ENCODE data around the gene RNF213. TPM values are rescaled to one million over a fixed set of nuclear protein-coding genes. Genes with fewer than 3 reads are reported as not detected.

Gene RNF213
- total and polyA plus RNA-seq, 8 donors, result 21.9 to 94.7 (median 37.8) TPM

DNA sequence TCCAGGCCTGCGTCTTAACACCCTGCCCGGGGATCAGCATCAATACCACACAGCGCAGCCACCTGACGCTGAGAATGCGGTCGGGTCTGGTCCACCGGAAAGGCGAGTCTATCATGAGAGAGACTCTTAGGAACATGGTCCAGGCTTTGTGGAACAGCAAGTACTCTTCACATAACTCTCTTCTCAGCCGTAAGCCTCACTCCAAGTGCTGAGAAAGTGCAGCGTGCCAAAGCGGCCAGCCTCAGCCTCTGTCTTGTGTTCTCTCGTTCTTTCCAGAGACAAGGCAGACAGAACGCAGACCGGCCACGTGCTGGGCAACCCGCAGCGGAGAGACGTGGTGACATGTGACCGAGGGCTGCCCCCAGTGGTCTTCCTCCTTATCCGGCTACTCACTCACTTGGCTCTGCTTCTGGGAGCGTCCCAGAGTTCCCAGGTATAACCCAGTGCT, 119.9 kb downstream of the RNF213 start:
- Histone ChIP-seq H3K9me3 (no peaks in the 10 kb centered on the region), H3K27me3 (no peaks in the 10 kb centered on the region), H3K4me1 (no peaks in the 10 kb centered on the region), H3K4me3 (no peak overlapping the region), H3K36me3 (peaks cover 8 to 82% (median 28%) of the 10 kb centered on the region in 3 donors), H3K27ac (no peak overlapping the region)
- 89% methylated on average over 21 of the region's 21 CpGs for WGBS, 2 donors
- DNase-seq (no peak), FAIRE-seq (no peak), ATAC-seq (no peak)
- intact Hi-C loops (cut with DNase I), result loop anchor here in 1 of 3 donors (10.0 kb wide), 1 partner anchor 56 kb away; no protein-coding TSS in a partner anchor
- TF ChIP-seq, protein P1, sequence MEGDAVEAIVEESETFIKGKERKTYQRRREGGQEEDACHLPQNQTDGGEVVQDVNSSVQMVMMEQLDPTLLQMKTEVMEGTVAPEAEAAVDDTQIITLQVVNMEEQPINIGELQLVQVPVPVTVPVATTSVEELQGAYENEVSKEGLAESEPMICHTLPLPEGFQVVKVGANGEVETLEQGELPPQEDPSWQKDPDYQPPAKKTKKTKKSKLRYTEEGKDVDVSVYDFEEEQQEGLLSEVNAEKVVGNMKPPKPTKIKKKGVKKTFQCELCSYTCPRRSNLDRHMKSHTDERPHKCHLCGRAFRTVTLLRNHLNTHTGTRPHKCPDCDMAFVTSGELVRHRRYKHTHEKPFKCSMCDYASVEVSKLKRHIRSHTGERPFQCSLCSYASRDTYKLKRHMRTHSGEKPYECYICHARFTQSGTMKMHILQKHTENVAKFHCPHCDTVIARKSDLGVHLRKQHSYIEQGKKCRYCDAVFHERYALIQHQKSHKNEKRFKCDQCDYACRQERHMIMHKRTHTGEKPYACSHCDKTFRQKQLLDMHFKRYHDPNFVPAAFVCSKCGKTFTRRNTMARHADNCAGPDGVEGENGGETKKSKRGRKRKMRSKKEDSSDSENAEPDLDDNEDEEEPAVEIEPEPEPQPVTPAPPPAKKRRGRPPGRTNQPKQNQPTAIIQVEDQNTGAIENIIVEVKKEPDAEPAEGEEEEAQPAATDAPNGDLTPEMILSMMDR (IDR thresholded peaks at IDR 0.05), result no peak

GRCh38 chr17:80381416-80381923, 120.8 kb downstream of the RNF213 start:
- 92 to 93% methylated on average over 18 of the region's 18 CpGs for WGBS, 2 donors
- Histone ChIP-seq H3K9me3 (no peaks in the 10 kb centered on the region), H3K4me1 (no peaks in the 10 kb centered on the region), H3K4me3 (no peak overlapping the region), H3K27ac (no peak overlapping the region), H3K36me3 (peaks cover 4 to 82% (median 31%) of the 10 kb centered on the region in 3 donors), H3K27me3 (no peaks in the 10 kb centered on the region)
- intact Hi-C loops (cut with DNase I), result loop anchor here in 1 of 3 donors (10.0 kb wide), 1 partner anchor 57 kb away; no protein-coding TSS in a partner anchor
- FAIRE-seq (no peak), ATAC-seq (no peak), DNase-seq (no peak)
- TF ChIP-seq, protein P1 (IDR thresholded peaks at IDR 0.05), result no peak

GRCh38 chr17:80382446-80382845, 121.8 kb downstream of the RNF213 start:
- no peaks in the 10 kb centered on the region for H3K27me3 ChIP-seq
- no peaks in the 10 kb centered on the region for H3K4me1 ChIP-seq
- peaks cover 3 to 82% (median 36%) of the 10 kb centered on the region in 3 donors for H3K36me3 ChIP-seq
- WGBS, 2 donors, result 67 to 70% methylated on average over 3 of the region's 3 CpGs
- DNase-seq (no peak), FAIRE-seq (no peak), ATAC-seq (no peak)
- TF ChIP-seq, protein P1 (IDR thresholded peaks at IDR 0.05), result no peak
- H3K9me3 ChIP-seq, result no peaks in the 10 kb centered on the region
- H3K27ac ChIP-seq, result no peak overlapping the region
- intact Hi-C loops (cut with DNase I), result loop anchor here in 1 of 3 donors (10.0 kb wide), 1 partner anchor 58 kb away; no protein-coding TSS in a partner anchor
- H3K4me3 ChIP-seq, result no peak overlapping the region

DNA sequence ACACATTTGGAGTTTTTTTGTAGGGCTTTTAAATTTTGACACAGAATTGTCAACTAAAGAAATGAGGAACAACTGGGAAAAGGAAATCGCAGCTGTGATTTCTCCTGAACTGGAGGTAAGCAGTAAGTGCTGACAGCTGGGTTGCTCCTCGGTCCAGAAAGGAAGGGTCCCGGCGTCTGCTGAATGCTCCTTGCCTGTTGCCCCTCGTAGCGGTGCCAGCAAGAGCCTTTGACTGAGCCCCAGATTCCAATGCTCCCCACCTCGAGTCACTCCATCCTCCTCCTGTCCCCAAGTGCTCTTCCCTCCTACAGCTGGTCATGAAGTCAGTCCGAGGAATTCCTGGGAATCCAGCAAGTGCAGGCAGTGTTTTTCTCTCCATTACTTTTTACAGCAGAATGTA, 122.3 kb downstream of the RNF213 start:
- Histone ChIP-seq H3K36me3 (peaks cover 3 to 79% (median 32%) of the 10 kb centered on the region in 3 donors), H3K27ac (no peak overlapping the region), H3K9me3 (no peaks in the 10 kb centered on the region), H3K27me3 (no peaks in the 10 kb centered on the region), H3K4me3 (no peak overlapping the region), H3K4me1 (no peaks in the 10 kb centered on the region)
- no peak for DNase-seq
- 90 to 91% methylated on average over 8 of the region's 8 CpGs for WGBS, 2 donors
- TF ChIP-seq, protein P1 (IDR thresholded peaks at IDR 0.05), result no peak
- ATAC-seq, result no peak
- intact Hi-C loops (cut with DNase I), result loop anchor here in 1 of 3 donors (10.0 kb wide), 1 partner anchor 58 kb away; no protein-coding TSS in a partner anchor
- FAIRE-seq, result no peak
